UCSD-AML1 (cell line): ENCODE results near the gene BROX.

Source experiments
- DNase-seq: peaks from one replicate; lab custom pipeline; 2025; ENCODE audit not compliant: unreplicated experiment; lab: John Stamatoyannopoulos, UW

BROX gene

DNA sequence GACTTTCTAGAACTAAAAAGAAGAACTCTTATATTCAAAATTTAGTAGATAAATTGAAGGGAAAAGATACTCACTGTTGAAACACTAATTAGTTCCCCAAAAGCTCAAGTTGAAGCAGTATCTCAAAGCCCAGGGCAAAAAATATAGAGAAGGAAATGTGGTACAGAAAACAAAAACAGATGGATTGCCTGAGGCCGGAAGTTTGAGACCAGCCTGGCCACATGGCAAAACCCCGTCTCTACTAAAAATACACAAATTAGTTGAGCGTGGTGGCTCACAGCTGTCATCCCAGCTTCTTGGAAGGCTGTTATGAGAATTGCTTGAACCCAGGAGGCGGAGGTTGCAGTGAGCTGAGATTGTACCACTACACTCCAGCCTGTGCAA is 60.6 kb downstream of the BROX start:
- DNase-seq: peak; percentile 63

DNA sequence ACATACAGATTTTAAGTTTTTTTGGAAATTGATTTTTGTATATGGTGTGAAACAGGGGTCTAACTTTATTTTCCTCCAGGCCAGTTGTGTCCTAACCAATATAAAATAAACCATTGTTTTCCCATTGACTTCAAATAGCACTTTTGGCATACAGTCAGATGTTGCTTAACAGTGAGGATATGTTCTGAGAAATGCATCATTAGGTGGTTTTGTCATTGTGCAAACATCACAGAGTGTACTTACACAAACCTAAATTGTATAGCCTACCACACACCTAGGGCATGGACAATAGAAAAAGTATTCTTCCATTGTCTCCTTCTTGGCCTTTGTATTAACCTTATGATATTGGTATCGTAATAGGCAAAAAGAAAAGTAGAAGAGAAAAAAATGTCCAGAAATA is 65.1 kb downstream of the BROX start:
- DNase-seq: no peak

DNA sequence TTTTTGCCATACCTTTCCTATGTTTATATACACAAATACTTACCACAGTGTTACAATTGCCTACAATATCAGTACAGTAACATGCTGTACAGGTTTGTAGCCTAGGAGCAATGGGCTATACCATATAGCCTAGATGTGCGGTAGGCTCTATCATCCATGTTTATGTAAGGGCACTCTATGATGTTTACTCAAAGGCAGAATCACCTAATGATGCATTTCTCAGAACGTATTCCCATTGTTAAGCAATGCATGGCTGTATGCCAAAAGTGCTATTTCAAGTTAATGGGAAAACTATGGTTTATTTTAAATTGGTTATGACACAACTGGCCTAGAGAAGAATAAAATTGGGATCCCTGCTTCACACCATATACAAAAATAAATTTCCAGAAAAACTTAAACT is 65.6 kb downstream of the BROX start:
- no peak for DNase-seq

DNA sequence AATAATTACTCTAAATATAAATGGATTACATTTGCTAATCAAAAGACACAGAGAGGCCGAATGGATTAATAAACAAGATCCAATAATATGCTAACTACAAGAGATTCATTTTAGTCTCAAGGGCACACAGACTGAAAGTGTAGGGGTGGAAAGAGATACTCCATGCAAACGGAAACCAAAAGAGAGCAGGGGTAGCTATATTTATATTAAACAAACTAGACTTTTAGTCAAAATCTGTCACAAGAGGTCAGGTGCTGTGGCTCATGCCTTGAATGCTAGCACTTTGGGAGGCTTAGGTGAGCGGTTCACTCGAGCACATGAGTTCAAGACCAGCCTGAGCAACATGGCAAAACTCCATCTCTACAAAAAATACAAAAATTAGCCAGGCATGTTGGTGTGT is 68.9 kb downstream of the BROX start:
- no peak for DNase-seq

DNA sequence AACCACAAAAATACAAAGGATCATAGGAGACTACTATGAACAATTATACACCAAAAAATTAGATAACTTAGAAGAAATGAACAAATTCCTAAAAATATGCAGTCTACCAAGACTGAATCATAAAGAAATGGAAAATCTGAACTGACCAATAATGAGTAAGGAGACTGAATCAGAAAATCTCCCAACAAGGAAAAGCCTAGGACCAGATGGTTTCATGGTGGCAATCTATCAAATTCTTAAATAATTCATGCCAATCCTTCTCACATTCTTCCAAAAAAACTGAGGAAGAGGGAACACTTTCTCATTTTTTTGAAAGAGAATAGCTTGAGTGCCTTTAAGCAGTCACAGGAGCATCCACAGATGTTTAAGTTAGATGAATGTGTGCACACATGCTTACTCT is 70.7 kb downstream of the BROX start:
- no peak for DNase-seq

DNA sequence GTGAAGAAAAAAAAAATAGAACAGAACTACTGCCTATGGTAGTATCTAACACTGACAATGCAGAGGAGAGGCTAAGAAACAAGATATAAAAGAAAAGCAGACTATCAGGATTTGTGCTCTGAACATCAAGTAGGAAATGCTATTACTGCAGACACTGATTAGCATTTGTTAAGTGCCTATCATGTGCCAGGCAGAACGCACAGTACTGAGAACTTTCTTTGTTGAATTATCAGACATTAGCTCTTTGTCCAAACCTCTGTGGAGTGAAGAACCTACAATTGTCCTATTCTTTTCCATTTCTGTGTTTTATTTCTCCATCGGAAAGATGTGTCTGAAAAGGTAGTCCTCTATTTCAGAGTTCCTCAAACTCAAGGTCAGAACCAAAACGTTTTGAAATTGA is 72.0 kb downstream of the BROX start:
- no peak for DNase-seq
